ENCODE data around the gene CCDC17. TPM values are rescaled to one million over a fixed set of nuclear protein-coding genes. Genes with fewer than 3 reads are reported as not detected.
"Not testable (repeated sequence)": the region's sequence is repeated elsewhere in the genome, so short reads cannot be mapped to it uniquely, and the experiment has no call there.

Gene CCDC17
- polyA plus RNA-seq, 1 experiment: 0.19 TPM

GRCh38 chr1:45604239-45604638 lies 19.6 kb downstream of the CCDC17 start:
- no peaks in the 10 kb centered on the region for H3K27me3 ChIP-seq (ENCODE audit: control insufficient read depth, insufficient read depth, low read length)
- H3K9me3 ChIP-seq (ENCODE audit: control insufficient read depth, insufficient read depth, low read length): no peaks in the 10 kb centered on the region
- POLR2A ChIA-PET: no interaction called here
- no peak for TF ChIP-seq CTCF (IDR thresholded peaks at IDR 0.05; ENCODE audit: low read depth, low read length)
- CTCF ChIA-PET: no interaction called here
- H3K4me3 ChIP-seq (ENCODE audit: low read depth, low read length): no peak overlapping the region
- H3K27ac ChIP-seq (ENCODE audit: low read depth, low read length): no peak overlapping the region
- no peak for DNase-seq (ENCODE audit: low read depth, low spot score)

GRCh38 chr1:45596765-45597164 lies 27.1 kb downstream of the CCDC17 start:
- CTCF ChIA-PET, POLR2A ChIA-PET: not testable (repeated sequence)

GRCh38 chr1:45594412-45594811 lies 29.4 kb downstream of the CCDC17 start:
- H3K27ac ChIP-seq (ENCODE audit: low read depth, low read length): no peak overlapping the region
- no peaks in the 10 kb centered on the region for H3K9me3 ChIP-seq (ENCODE audit: control insufficient read depth, insufficient read depth, low read length)
- no peaks in the 10 kb centered on the region for H3K27me3 ChIP-seq (ENCODE audit: control insufficient read depth, insufficient read depth, low read length)
- no peak overlapping the region for H3K4me3 ChIP-seq (ENCODE audit: low read depth, low read length)
- no peak for TF ChIP-seq CTCF (IDR thresholded peaks at IDR 0.05; ENCODE audit: low read depth, low read length)
- ChIA-PET CTCF (no interaction called here), POLR2A (interaction anchor here (0.6 kb wide), 1 partner anchor 9 kb away, joined by 5 read pairs; no protein-coding TSS in a partner anchor)
- no peak for DNase-seq (ENCODE audit: low read depth, low spot score)

More at GRCh38 chr1:45596765-45597164, 27.1 kb downstream of the CCDC17 start:
- H3K27ac ChIP-seq (ENCODE audit: low read depth, low read length); H3K9me3 ChIP-seq (ENCODE audit: control insufficient read depth, insufficient read depth, low read length); H3K4me3 ChIP-seq (ENCODE audit: low read depth, low read length); DNase-seq (ENCODE audit: low read depth, low spot score); H3K27me3 ChIP-seq (ENCODE audit: control insufficient read depth, insufficient read depth, low read length): not testable (repeated sequence)

GRCh38 chr1:45589861-45590260 lies 34.0 kb downstream of the CCDC17 start:
- Histone ChIP-seq H3K27me3 (ENCODE audit: control insufficient read depth, insufficient read depth, low read length) (no peaks in the 10 kb centered on the region), H3K27ac (ENCODE audit: low read depth, low read length) (no peak overlapping the region), H3K9me3 (ENCODE audit: control insufficient read depth, insufficient read depth, low read length) (no peaks in the 10 kb centered on the region), H3K4me3 (ENCODE audit: low read depth, low read length) (no peak overlapping the region)
- CTCF ChIA-PET: no interaction called here
- no peak for TF ChIP-seq CTCF (IDR thresholded peaks at IDR 0.05; ENCODE audit: low read depth, low read length)
- DNase-seq (ENCODE audit: low read depth, low spot score): no peak
- POLR2A ChIA-PET: interaction anchor here (1.1 kb wide), 1 partner anchor 68 kb away, joined by 6 read pairs; the partner anchor contains the start of gene PRDX1

GRCh38 chr1:45586769-45587168 lies 37.1 kb downstream of the CCDC17 start:
- CTCF ChIA-PET: no interaction called here

More at GRCh38 chr1:45586769-45587168, 37.1 kb downstream of the CCDC17 start:
- Histone ChIP-seq H3K27ac (ENCODE audit: low read depth, low read length) (no peak overlapping the region), H3K27me3 (ENCODE audit: control insufficient read depth, insufficient read depth, low read length) (no peaks in the 10 kb centered on the region), H3K9me3 (ENCODE audit: control insufficient read depth, insufficient read depth, low read length) (peaks cover 5% of the 10 kb centered on the region; the same call in 1 of the 2 replicates), H3K4me3 (ENCODE audit: low read depth, low read length) (no peak overlapping the region; the same call in 1 of the 2 replicates)
- TF ChIP-seq CTCF (IDR thresholded peaks at IDR 0.05; ENCODE audit: low read depth, low read length): no peak
- POLR2A ChIA-PET: interaction anchor here (2.1 to 2.6 kb wide), 2 partner anchors 15 to 65 kb away, joined by 11 to 12 read pairs; partner anchors contain the start of gene PRDX1
- no peak for DNase-seq (ENCODE audit: low read depth, low spot score)
